ENCODE results near the gene NFAT5.
"Not testable (repeated sequence)": the region's sequence is repeated elsewhere in the genome, so short reads cannot be mapped to it uniquely, and the experiment has no call there.

The NFAT5 gene

DNA sequence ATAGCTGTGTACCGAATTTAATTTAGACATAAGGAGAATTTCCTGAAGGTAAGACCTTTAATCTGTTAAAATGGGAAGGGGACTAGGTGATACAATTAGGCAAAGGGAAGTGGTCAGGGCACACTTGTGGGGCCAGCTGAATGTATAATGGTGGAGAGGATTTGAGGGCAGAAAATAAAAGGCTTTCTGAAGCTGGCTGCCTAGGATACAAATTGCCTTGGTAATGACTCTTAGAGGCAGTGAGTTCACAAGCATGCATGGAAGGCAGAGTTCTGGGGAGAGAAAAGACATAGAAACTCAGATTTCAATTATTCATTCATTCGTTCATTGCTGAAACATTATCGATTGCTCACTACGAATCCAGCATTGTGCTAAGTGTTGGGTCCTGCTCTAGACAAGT lies 12.4 kb upstream of the NFAT5 start:
- no peak for DNase-seq

DNA sequence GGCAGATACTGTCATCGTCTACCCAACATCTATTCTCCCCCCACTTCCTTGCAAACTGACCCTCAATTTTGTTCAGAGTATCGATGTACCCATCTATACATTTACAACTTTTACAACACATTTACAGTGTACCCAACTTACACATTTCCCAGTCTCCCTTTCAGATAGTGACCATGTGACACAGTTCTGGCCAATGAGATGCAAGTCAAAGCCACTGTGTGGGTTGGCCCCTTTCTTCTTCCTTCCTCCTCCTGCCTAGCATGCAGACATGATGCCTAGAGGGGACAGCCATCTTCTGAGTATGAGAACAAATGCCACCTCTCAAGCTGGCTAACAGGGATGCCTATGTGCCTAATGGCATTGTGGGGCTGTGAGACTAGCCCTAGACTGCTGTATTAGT lies 11.3 kb upstream of the NFAT5 start:
- DNase-seq: no peak

GRCh38 chr16:69555437-69555836 lies 10.3 kb upstream of the NFAT5 start:
- DNase-seq: no peak

- no peak for DNase-seq
Measured at GRCh38 chr16:69555867-69556266, 9.9 kb upstream of the NFAT5 start.

GRCh38 chr16:69559164-69559563 lies 6.6 kb upstream of the NFAT5 start:
- DNase-seq: no peak

GRCh38 chr16:69561367-69561766 lies 4.4 kb upstream of the NFAT5 start:
- DNase-seq: not testable (repeated sequence)

GRCh38 chr16:69561901-69562300 lies 3.9 kb upstream of the NFAT5 start:
- DNase-seq: no peak

- no peak for DNase-seq
Measured at GRCh38 chr16:69562813-69563212, 3.0 kb upstream of the NFAT5 start.

DNA sequence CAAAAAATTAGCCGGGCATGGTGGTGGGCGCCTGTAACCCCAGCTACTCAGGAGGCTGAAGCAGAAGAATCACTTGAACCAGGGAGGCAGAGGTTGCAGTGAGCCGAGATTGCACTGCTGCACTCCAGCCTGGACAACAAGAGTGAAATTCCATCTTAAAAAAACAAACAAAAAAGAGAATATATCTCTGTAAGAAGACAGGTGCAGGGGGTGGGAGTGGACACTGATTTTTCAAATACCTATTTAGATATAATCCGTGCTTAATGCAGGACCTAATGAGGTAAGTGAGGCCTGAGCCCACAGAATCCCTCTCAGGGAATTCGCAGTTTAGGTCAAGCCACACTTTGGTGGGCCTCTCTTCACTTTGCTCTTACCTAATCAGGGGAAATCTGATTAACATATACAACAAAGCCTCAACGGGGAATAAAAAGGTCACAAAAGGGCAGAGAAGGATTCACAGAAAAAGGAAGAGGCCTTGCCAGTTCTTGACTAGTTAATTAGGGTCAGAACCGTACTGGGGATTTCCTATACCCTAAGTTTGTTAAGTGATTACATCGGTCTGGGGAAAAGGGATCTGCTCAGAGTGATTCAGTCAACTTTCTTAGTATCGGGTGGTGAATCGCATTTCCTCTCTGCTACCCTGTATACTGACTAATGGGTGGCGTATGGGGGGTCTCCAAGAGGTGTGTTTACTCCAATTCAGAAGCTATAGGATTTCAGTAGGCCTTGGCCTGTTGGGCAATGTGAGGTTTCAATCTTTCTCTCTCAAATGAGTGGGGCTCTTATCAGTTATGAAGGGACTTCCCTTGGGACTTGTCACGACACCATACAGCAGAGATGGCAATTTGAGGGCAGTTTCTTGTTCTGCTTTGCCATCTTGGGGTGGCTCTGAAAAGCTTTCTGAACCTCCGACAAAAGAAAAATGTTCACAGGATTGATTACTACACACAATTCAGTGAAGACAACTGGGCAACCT lies 1.9 kb upstream of the NFAT5 start:
- DNase-seq: peak; percentile 31

- no peak for DNase-seq
Measured at GRCh38 chr16:69564845-69565670, 708 bp upstream of the NFAT5 start.

DNA sequence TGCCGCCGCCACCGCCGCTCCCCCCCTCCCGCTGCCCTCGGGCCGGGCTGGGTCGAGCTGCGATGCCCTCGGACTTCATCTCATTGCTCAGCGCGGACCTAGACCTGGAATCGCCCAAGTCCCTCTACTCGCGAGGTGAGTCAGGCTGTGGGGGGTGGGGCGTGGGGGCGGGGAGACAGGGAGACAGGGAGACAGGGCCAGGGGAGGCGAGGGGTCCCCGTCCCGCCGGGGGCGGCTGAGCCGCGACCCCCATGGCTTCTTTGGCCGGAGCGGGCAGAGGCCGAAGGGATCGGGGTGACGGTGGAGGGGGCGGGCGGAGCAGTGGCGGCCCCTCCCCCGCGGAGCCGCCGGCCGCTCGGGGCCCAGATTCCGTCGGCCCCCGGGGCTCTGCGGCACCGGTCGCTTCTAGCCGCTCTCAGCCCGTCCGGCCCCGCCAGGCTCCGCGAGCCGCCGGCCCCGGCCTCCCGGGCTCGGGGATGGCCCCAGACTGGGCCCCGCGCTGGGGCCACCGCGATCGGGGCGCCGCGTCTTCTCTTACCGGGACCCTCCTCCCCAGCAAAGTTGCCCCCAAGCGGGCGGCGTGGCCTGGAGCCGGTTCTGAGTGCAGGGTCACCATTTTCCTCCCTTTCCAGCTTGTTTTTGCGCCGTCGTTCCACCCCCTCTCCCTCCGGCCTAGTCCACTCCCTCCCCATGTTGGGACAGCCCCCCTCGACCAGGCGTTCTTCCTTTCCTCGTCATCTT lies 644 bp downstream of the NFAT5 start:
- peak; percentile 75 for DNase-seq

- DNase-seq: no peak
Measured at GRCh38 chr16:69566981-69567680, 1.4 kb downstream of the NFAT5 start.

DNA sequence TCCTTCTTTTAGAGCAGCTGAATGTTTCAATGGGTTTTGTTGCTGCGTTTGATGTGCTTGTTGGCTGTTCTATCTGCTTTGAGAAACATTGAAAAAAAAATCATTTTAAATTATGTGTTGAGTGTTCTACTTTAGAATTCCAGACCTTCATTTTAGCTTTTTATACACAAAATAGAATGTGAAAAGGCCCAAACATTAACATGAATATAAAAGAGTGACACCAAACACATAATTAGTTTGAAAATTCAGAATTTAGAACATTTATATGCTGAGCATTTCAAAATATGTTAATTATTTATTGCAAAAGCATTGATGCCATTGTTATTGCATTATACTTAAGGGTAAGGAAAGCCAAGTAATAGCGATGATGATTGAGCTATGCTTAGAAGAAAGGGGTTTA lies 2.9 kb downstream of the NFAT5 start:
- no peak for DNase-seq

DNA sequence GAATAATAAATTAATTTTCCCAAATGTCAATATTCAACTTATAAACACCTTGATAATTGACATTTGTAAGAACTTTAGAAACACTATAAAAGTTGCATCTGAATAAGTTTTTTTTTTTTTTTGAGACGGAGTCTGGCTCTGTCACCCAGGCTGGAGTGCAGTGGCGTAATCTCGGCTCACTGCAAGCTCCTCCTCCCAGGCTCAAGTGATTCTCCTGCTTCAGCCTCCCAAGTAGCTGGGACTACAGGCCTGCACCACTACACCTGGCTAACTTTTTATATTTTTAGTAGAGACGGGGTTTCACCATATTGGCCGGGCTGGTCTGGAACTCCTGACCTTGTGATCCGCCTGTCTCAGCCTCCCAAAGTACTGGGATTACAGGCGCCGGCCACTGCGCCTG lies 13.0 kb downstream of the NFAT5 start:
- DNase-seq: not testable (repeated sequence)

- no peak for DNase-seq
Measured at GRCh38 chr16:69579783-69580481, 14.2 kb downstream of the NFAT5 start.

DNA sequence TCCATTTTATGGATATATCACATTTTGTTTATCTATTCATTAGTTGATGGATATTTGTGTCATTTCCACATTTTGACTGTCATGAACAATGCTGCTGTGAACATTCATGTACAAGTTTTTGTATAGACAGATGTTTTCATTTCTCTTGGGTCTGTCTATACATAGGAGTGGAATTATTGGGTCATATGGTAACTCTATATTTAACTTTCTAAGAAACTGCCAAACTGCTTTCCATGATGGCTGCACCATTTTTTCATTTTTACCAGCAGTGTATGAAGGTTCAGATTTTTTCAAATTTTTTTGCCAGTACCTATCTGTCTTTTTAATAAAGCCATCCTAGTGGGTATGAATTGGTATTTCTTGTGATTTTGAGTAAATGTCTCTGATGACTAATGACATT lies 15.5 kb downstream of the NFAT5 start:
- DNase-seq: no peak

DNA sequence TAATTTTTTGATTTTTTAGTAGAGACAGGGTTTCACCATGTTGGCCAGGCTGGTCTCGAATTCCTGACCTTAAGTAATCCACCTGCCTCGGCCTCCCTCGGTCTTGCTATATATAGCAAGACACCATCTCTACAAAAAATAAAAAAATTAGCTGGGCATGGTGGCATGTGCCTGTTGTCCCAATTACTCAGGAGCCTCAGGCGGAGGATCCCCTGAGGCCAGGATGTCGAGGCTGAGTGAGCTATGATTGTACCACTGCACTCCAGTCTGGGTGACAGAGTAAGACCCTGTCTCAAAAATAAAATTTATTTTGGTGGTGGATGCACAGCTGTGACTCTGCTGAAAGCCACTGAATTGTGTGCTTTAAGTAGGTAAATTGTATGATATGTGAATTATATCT lies 18.7 kb downstream of the NFAT5 start:
- not testable (repeated sequence) for DNase-seq

GRCh38 chr16:69589434-69590269 lies 23.9 kb downstream of the NFAT5 start:
- DNase-seq: no peak

GRCh38 chr16:69590590-69590989 lies 24.8 kb downstream of the NFAT5 start:
- DNase-seq: no peak

DNA sequence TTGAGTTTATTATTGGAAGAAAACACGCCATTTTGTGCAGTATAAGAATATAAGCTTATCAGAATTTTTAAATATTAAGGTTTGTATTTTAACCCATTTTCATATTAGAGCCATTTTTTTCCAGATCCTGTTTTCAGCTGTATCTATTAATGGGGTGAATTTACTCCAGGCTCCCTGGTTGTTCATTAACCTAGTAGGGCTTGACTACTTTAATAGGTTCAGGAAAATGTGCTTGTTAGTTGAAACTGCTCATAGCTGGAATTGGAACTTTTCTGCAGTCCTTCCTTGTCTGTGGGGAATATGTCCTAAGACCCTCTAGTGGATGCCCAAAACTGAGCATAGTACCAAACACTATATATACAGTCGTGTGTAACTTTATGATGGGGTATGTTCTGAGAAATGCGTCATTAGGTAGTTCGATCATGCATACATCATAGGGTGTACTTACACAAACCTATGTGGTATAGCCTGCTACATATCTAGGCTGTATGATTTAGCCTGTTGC lies 28.0 kb downstream of the NFAT5 start:
- DNase-seq: no peak

All from fibroblast of skin of abdomen (primary cell).